Endometrium (tissue), 2 donors: Measurements from ENCODE around the gene NUP160.
"Not testable (repeated sequence)": the region's sequence is repeated elsewhere in the genome, so short reads cannot be mapped to it uniquely, and the experiment has no call there.

Source experiments
- FAIRE-seq: peaks from 2 replicates; lab custom pipeline; 2012; peaks lifted over from hg19 to GRCh38; lab: Jason Lieb, UNC
- donor health status: control.
- donor health status: control.

The NUP160 gene

DNA sequence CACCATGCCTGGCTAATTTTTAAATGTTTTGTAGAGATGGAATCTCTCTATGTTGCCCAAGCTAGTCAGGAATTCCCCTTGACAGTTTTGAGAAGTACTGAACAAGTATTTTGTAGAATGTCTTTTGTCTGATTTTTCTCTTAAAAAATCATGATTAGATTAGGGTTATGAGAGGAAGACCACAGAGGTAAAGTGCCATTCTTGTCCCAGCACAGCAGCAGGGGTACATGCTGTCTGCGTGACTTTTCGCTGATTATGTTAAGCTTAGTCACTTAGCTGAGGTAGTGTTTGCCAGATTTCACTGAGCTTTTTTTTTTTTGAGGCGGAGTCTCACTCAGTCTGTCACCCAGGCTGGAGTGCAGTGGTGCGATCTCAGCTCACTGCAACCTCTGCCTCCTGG lies 13.6 kb upstream of the NUP160 start:
- FAIRE-seq, result no peak

GRCh38 chr11:47860536-47860935 lies 12.4 kb upstream of the NUP160 start:
- no peak for FAIRE-seq

DNA sequence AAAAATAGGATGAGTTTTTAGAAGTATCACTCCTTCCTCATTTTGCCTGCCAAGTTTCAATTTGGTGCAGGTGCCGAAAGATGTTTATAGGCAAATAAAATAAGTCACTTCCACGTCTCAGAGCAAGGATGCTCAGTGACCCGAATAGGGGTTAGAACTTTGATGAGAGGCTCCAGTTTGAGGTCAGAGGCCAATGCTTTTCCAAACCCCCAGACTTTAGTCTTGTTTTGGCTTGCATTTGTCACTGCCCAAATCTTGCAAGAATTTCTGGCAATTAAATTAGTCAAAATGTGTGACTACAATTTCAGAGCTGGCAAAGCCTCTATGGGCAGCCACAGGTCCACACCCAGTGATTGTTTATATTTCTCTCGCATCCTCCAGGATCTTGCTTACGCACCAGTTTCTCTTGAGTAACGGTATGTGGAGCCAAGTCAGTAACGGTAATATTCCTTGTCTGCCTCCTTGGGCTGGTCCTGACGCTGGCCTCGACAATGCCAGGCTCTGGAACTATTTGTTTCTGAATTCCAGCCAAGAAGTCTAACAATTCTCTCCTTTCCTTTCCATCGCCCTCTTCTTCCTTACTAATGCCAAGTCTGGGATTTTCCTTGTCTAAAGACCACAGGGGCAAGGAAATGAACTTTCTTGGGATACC lies 9.9 kb upstream of the NUP160 start:
- FAIRE-seq, result no peak

DNA sequence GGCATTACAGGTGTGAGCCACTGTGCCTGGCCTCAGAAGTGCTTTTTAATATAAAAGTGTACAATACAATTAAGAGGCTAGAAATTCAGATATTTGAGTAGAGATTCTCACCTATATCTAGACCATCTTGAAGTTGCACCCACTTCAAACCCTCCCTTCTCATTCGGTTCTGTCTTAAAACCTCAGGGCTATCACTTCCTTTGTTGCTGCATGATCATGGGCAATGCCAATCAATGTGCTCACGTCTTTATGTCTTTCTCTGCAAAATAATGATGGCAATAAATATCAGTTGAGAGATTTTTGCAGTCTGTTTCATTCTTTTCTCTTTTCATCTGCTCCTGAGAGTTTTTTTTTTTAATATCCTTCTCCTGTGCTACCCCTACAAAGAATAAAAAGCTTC lies 9.3 kb upstream of the NUP160 start:
- no peak for FAIRE-seq

GRCh38 chr11:47856186-47856585 lies 8.0 kb upstream of the NUP160 start:
- FAIRE-seq, result no peak

DNA sequence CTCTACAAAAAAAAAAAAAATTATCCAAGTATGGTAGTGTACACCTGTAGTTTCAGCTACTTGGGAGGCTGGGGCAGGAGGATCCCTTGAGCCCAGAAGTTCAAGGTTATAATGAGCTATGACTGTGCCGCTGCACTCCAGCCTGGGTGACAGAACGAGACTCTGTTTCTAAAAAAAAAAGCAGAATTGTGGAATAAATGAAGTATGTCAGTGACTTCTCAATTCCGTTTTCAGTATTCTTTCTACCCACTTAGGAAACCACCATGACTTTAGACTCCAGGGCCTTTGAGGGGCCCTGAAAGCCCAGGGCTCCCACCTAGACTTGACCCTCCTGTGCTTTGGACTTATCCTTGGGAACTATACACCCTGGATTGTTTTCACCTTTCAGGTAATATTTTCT lies 6.5 kb upstream of the NUP160 start:
- FAIRE-seq, result no peak

DNA sequence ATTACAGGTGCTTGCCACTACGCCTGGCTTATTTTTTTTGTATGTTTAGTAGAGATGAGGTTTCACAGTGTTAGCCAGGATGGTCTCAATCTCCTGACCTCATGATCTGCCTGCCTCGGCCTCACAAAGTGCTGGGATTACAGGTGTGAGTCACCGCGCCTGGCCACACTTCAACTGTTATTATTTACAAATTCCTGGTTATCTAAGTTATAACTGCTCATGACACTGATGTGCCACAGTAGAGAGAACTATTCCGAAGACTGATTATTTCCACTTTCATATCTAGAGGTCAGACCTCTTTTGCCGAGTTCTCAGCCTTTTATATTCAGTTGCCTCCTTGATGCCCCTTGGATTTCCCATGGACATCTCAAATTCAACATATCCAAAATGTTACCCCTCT lies 3.9 kb upstream of the NUP160 start:
- FAIRE-seq, result no peak

- no peak for FAIRE-seq
These were observed 2.2 kb upstream of the NUP160 start for GRCh38 chr11:47850337-47850736.

GRCh38 chr11:47848700-47849155 lies 578 bp upstream of the NUP160 start:
- no peak for FAIRE-seq

- no peak for FAIRE-seq
These were observed 636 bp downstream of the NUP160 start for GRCh38 chr11:47847537-47847891.

DNA sequence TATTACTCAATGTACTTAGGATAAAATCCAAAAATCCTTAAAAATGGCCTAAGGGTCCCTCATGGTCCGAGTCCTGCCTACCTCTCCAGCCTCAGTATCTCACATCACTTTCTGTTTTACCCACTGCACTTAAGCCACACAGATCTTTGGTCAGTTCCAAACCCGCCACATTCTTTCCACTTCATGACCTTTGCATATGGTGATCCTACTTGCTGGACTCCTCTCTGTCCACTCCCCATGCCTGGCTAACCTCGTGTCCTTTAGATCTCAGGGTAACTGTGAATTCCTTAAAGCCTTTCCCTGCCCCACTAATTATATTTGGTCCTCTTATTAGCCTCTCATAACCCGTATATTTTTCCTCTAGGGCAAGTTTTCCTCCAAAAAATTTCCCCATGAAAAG lies 1.2 kb downstream of the NUP160 start:
- no peak for FAIRE-seq

GRCh38 chr11:47843361-47844055 lies 4.6 kb downstream of the NUP160 start:
- FAIRE-seq, result no peak

DNA sequence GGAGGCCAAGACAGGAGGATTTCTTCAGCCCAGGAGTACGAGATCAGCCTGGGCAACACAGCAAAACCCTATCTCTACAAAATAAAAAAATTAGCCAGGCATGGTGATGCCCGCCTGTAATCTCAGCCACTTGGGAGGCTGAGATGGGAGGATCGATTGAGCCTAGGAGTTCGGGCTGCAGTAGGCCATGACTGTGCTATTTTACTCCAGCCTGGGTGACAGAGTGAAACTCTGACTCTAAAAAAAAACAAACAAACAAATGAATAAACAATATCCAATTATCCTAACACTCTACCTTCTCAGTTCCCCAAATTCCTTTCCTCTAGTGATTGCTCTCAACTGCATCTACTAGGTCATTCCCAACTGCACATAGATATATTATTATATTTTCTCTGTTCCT lies 5.4 kb downstream of the NUP160 start:
- no peak for FAIRE-seq

DNA sequence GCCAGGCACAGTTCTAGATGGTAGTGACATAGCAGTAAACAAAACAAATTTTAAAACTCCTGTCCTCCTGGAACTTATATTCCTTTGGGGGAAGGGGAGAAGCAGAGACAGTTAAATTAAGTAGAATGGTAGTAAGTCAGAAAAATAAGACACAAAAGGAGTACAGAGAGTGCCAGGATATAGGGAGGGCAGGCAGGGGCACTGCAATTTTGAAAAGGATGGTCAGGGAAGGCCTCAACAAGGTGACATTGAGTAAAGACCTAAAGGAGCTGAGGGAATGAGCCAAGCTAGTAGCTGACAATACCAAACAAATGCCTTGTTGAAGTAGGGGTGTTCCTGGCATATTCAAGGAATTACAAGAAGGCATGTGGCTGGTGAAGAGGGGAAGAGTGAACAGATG lies 10.2 kb downstream of the NUP160 start:
- FAIRE-seq, result no peak

GRCh38 chr11:47837292-47837691 lies 10.9 kb downstream of the NUP160 start:
- FAIRE-seq, result no peak

GRCh38 chr11:47830013-47830412 lies 18.1 kb downstream of the NUP160 start:
- not testable (repeated sequence) for FAIRE-seq

GRCh38 chr11:47828284-47828683 lies 19.9 kb downstream of the NUP160 start:
- no peak for FAIRE-seq

GRCh38 chr11:47822664-47823063 lies 25.5 kb downstream of the NUP160 start:
- FAIRE-seq, result not testable (repeated sequence)

- no peak for FAIRE-seq
These were observed 28.4 kb downstream of the NUP160 start for GRCh38 chr11:47819743-47820142.

- FAIRE-seq, result no peak
These were observed 47.4 kb downstream of the NUP160 start for GRCh38 chr11:47800759-47801158.

DNA sequence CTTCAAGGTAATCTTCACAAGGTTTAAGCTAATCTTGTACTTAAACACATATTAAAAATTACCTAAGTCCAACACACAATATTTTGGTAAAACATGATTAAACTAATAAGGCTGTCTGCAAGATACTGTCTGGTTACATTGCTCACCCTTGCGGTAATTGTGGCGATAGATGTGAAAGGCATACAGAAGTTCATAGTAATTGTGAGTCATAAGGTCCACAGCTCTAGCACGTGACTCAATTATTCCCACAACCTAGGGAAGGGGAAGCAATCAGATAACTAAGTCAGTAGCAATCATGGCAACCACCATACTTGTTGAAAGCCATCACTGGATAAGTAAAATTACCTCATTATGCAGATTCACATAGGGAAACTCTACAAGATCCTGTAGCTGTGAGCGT lies 50.5 kb downstream of the NUP160 start:
- no peak for FAIRE-seq

GRCh38 chr11:47791774-47792430 lies 56.2 kb downstream of the NUP160 start:
- FAIRE-seq, result no peak

DNA sequence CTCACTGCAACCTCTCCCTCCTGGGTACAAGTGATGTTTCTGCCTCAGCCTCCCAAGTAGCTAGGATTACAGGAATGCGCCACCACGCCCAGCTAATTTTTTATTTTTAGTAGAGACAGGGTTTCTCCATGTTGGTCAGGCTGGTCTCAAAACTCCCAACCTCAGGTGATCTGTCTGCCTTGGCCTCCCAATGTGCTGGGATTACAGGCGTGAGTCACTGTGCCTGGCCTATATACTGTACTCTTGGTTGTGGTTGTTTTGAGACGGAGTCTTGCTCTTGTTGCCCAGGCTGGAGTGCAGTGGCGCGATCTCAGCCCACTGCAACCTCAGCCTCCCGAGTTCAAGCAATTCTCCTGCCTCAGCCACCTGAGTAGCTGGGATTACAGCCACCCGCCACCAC lies 58.1 kb downstream of the NUP160 start:
- FAIRE-seq, result not testable (repeated sequence)

GRCh38 chr11:47788181-47788580 lies 60.0 kb downstream of the NUP160 start:
- FAIRE-seq, result no peak
